ENCODE data around the gene LIPI. TPM values are rescaled to one million over a fixed set of nuclear protein-coding genes. Genes with fewer than 3 reads are reported as not detected.
"Not testable (repeated sequence)": the region's sequence is repeated elsewhere in the genome, so short reads cannot be mapped to it uniquely, and the experiment has no call there.

The LIPI gene
- total RNA-seq, 2 experiments from 2014 or later: not detected

DNA sequence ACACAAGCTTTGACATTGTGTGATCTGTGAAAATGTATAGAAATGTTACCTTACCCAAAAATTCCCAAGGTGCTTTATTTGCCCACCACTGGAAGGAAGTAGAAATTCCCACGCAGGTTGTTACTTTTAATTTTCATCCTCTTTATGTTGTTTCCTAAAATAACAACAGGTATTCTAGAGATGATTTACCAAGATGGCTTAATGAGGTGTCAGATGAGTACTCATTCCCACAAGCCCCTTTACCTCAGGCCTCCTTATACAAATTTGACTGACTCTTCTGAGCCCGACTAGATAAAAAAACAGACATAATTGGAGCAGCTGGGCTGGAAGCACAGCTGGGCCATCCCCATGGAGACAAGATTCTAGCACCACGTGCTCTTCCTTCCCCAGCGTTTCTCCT lies 114.6 kb downstream of the LIPI start:
- ChIA-PET POLR2A (no interaction called here), CTCF (ENCODE audit: unreplicated experiment) (no interaction called here)
- no peaks in the 10 kb centered on the region for H3K4me1 ChIP-seq (ENCODE audit: insufficient read depth, low read length, poor library complexity, severe bottlenecking)
- no peak overlapping the region for H3K27ac ChIP-seq (ENCODE audit: low read depth, low read length, poor library complexity, severe bottlenecking)
- H3K4me3 ChIP-seq (ENCODE audit: low read depth, low read length, poor library complexity, severe bottlenecking): no peak overlapping the region
- H4K20me1 ChIP-seq (ENCODE audit: insufficient read depth, low read length): no peaks in the 10 kb centered on the region
- intact Hi-C loops (cut with micrococcal nuclease; ENCODE audit: unreplicated experiment): no loop called here
- no peak overlapping the region for H3K4me2 ChIP-seq (ENCODE audit: low read length)
- peaks cover 25% of the 10 kb centered on the region for H3K36me3 ChIP-seq (ENCODE audit: insufficient read depth, low read length)
- DNase-seq (ENCODE audit: low spot score): no peak
- TF ChIP-seq, protein P1, sequence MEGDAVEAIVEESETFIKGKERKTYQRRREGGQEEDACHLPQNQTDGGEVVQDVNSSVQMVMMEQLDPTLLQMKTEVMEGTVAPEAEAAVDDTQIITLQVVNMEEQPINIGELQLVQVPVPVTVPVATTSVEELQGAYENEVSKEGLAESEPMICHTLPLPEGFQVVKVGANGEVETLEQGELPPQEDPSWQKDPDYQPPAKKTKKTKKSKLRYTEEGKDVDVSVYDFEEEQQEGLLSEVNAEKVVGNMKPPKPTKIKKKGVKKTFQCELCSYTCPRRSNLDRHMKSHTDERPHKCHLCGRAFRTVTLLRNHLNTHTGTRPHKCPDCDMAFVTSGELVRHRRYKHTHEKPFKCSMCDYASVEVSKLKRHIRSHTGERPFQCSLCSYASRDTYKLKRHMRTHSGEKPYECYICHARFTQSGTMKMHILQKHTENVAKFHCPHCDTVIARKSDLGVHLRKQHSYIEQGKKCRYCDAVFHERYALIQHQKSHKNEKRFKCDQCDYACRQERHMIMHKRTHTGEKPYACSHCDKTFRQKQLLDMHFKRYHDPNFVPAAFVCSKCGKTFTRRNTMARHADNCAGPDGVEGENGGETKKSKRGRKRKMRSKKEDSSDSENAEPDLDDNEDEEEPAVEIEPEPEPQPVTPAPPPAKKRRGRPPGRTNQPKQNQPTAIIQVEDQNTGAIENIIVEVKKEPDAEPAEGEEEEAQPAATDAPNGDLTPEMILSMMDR (conservative IDR thresholded peaks at IDR 0.05; ENCODE audit: low read length): no peak
- no peak for TF ChIP-seq EZH2phosphoT487 (IDR thresholded peaks at IDR 0.05; ENCODE audit: borderline replicate concordance, low read depth, low read length)
- no peaks in the 10 kb centered on the region for H3K9me2 ChIP-seq (ENCODE audit: insufficient read depth, low read length)
- H3K9me3 ChIP-seq (ENCODE audit: low read length): no peaks in the 10 kb centered on the region
- no TSS peak for BruUV-seq (replicated peaks)
- no peak overlapping the region for H2AFZ ChIP-seq (ENCODE audit: low read length)
- H3K79me2 ChIP-seq (ENCODE audit: insufficient read depth, low read depth, low read length): no peaks in the 10 kb centered on the region

DNA sequence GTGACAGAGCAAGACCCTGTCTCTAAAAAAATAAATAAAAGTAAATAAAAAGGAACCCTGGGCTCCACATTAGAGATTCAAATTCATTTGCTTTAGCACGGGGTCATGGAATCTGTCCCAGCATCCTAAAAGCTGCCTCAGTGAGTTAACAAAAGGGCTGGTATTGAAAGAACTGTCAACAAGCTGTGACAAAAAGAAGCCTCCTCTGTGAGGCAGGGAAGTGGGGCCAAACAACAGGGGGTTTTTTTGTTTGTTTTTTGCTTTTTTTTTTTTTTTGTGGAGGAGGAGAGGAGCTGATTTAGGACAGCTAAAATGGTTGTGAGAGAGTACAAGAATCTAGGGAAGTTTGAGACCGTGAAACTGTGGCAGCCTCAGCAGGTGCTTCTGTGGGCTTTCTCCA lies 115.7 kb downstream of the LIPI start:
- Histone ChIP-seq H3K9me2 (ENCODE audit: insufficient read depth, low read length) (no peaks in the 10 kb centered on the region), H3K79me2 (ENCODE audit: insufficient read depth, low read depth, low read length) (no peaks in the 10 kb centered on the region), H3K4me1 (ENCODE audit: insufficient read depth, low read length, poor library complexity, severe bottlenecking) (no peaks in the 10 kb centered on the region), H3K36me3 (ENCODE audit: insufficient read depth, low read length) (peaks cover 28% of the 10 kb centered on the region), H4K20me1 (ENCODE audit: insufficient read depth, low read length) (no peaks in the 10 kb centered on the region), H2AFZ (ENCODE audit: low read length) (no peak overlapping the region), H3K9me3 (ENCODE audit: low read length) (no peaks in the 10 kb centered on the region), H3K4me2 (ENCODE audit: low read length) (no peak overlapping the region), H3K4me3 (ENCODE audit: low read depth, low read length, poor library complexity, severe bottlenecking) (no peak overlapping the region), H3K27ac (ENCODE audit: low read depth, low read length, poor library complexity, severe bottlenecking) (no peak overlapping the region)
- no peak for DNase-seq (ENCODE audit: low spot score)
- TF ChIP-seq EZH2phosphoT487 (IDR thresholded peaks at IDR 0.05; ENCODE audit: borderline replicate concordance, low read depth, low read length): no peak
- TF ChIP-seq, protein P1 (conservative IDR thresholded peaks at IDR 0.05; ENCODE audit: low read length): no peak
- POLR2A ChIA-PET: interaction anchor here (0.6 to 0.7 kb wide), 5 partner anchors 9 to 1779 kb away, joined by 3 to 8 read pairs (median 6); no protein-coding TSS in a partner anchor
- CTCF ChIA-PET (ENCODE audit: unreplicated experiment): no interaction called here
- intact Hi-C loops (cut with micrococcal nuclease; ENCODE audit: unreplicated experiment): no loop called here
- BruUV-seq (replicated peaks): no TSS peak

- no peak for DNase-seq (ENCODE audit: low spot score)
- Histone ChIP-seq H3K79me2 (ENCODE audit: insufficient read depth, low read depth, low read length) (no peaks in the 10 kb centered on the region), H3K4me1 (ENCODE audit: insufficient read depth, low read length, poor library complexity, severe bottlenecking) (no peaks in the 10 kb centered on the region), H3K9me3 (ENCODE audit: low read length) (no peaks in the 10 kb centered on the region), H4K20me1 (ENCODE audit: insufficient read depth, low read length) (no peaks in the 10 kb centered on the region), H2AFZ (ENCODE audit: low read length) (no peak overlapping the region), H3K9me2 (ENCODE audit: insufficient read depth, low read length) (no peaks in the 10 kb centered on the region), H3K36me3 (ENCODE audit: insufficient read depth, low read length) (peaks cover 24% of the 10 kb centered on the region), H3K4me2 (ENCODE audit: low read length) (no peak overlapping the region), H3K4me3 (ENCODE audit: low read depth, low read length, poor library complexity, severe bottlenecking) (no peak overlapping the region), H3K27ac (ENCODE audit: low read depth, low read length, poor library complexity, severe bottlenecking) (no peak overlapping the region)
- CTCF ChIA-PET (ENCODE audit: unreplicated experiment): interaction anchor here (0.6 kb wide), 1 partner anchor 136 kb away, joined by 4 read pairs; no protein-coding TSS in a partner anchor
- no TSS peak for BruUV-seq (replicated peaks)
- POLR2A ChIA-PET: interaction anchor here (1.2 kb wide), 1 partner anchor 11 kb away, joined by 5 read pairs; no protein-coding TSS in a partner anchor
- TF ChIP-seq, protein P1 (conservative IDR thresholded peaks at IDR 0.05; ENCODE audit: low read length): no peak
- no peak for TF ChIP-seq EZH2phosphoT487 (IDR thresholded peaks at IDR 0.05; ENCODE audit: borderline replicate concordance, low read depth, low read length)
- intact Hi-C loops (cut with micrococcal nuclease; ENCODE audit: unreplicated experiment): no loop called here
Observed at GRCh38 chr21:14092834-14093560, 117.8 kb downstream of the LIPI start.

- H3K27ac ChIP-seq (ENCODE audit: low read depth, low read length, poor library complexity, severe bottlenecking); CTCF ChIA-PET (ENCODE audit: unreplicated experiment); H3K4me3 ChIP-seq (ENCODE audit: low read depth, low read length, poor library complexity, severe bottlenecking); H4K20me1 ChIP-seq (ENCODE audit: insufficient read depth, low read length); H3K9me2 ChIP-seq (ENCODE audit: insufficient read depth, low read length); intact Hi-C loops (cut with micrococcal nuclease; ENCODE audit: unreplicated experiment); POLR2A ChIA-PET; H3K79me2 ChIP-seq (ENCODE audit: insufficient read depth, low read depth, low read length); H3K9me3 ChIP-seq (ENCODE audit: low read length); H3K4me1 ChIP-seq (ENCODE audit: insufficient read depth, low read length, poor library complexity, severe bottlenecking); BruUV-seq (replicated peaks); DNase-seq (ENCODE audit: low spot score); H2AFZ ChIP-seq (ENCODE audit: low read length); H3K4me2 ChIP-seq (ENCODE audit: low read length): not testable (repeated sequence)
- H3K36me3 ChIP-seq (ENCODE audit: insufficient read depth, low read length): peaks cover 23% of the 10 kb centered on the region
Observed at GRCh38 chr21:14090184-14090583, 120.6 kb downstream of the LIPI start.

Measured in OCI-LY7 (cell line).